Measurements from ENCODE around the gene GHRHR. TPM values are rescaled to one million over a fixed set of nuclear protein-coding genes. Genes with fewer than 3 reads are reported as not detected.

The GHRHR gene
- total and polyA plus RNA-seq, 2 experiments from 2014 or later = 12.2 TPM; not detected in 1

- no peaks in the 10 kb centered on the region for H3K9me2 ChIP-seq (replicated peaks; ENCODE audit: insufficient read depth)
- H3K79me2 ChIP-seq = no peaks in the 10 kb centered on the region
- TF ChIP-seq CTCF (IDR thresholded peaks at IDR 0.05; ENCODE audit: poor library complexity) = no peak
- no peak for TF ChIP-seq EZH2phosphoT487 (IDR thresholded peaks at IDR 0.05; ENCODE audit: low read depth, severe bottlenecking, unreplicated experiment)
- TF ChIP-seq EZH2 (IDR thresholded peaks at IDR 0.05; ENCODE audit: borderline replicate concordance) = no peak
- 79% methylated on average over 1 of the region's 1 CpG for WGBS (ENCODE audit: low lambda C conversion rate, missing lambda C conversion rate)
- H3K4me2 ChIP-seq = no peak overlapping the region
- H3K9me3 ChIP-seq (ENCODE audit: low read depth) = no peaks in the 10 kb centered on the region
- no peaks in the 10 kb centered on the region for H3K36me3 ChIP-seq (replicated peaks; ENCODE audit: insufficient read depth, low read depth)
- H3K4me1 ChIP-seq (ENCODE audit: insufficient read depth) = no peaks in the 10 kb centered on the region
- H3K4me3 ChIP-seq = no peak overlapping the region
- H2AFZ ChIP-seq = no peak overlapping the region
- H3K27ac ChIP-seq = no peak overlapping the region
- H3K27me3 ChIP-seq = peaks cover 14% of the 10 kb centered on the region
- H4K20me1 ChIP-seq (ENCODE audit: insufficient read depth, poor library complexity, severe bottlenecking) = no peaks in the 10 kb centered on the region
- no peak for DNase-seq (ENCODE audit: low spot score)
These were observed 40.6 kb downstream of the GHRHR start for GRCh38 chr7:31004393-31004792.

- Histone ChIP-seq H4K20me1 (ENCODE audit: insufficient read depth, poor library complexity, severe bottlenecking) (no peaks in the 10 kb centered on the region), H3K4me1 (ENCODE audit: insufficient read depth) (no peaks in the 10 kb centered on the region), H3K79me2 (no peaks in the 10 kb centered on the region), H3K27me3 (peaks cover 17% of the 10 kb centered on the region), H3K36me3 (replicated peaks; ENCODE audit: insufficient read depth, low read depth) (no peaks in the 10 kb centered on the region), H3K27ac (no peak overlapping the region), H3K4me2 (no peak overlapping the region), H2AFZ (no peak overlapping the region), H3K9me3 (ENCODE audit: low read depth) (no peaks in the 10 kb centered on the region), H3K9me2 (replicated peaks; ENCODE audit: insufficient read depth) (no peaks in the 10 kb centered on the region), H3K4me3 (no peak overlapping the region)
- no peak for DNase-seq (ENCODE audit: low spot score)
- 75% methylated on average over 6 of the region's 6 CpGs for WGBS (ENCODE audit: low lambda C conversion rate, missing lambda C conversion rate)
- TF ChIP-seq CTCF (IDR thresholded peaks at IDR 0.05; ENCODE audit: poor library complexity) = no peak
- no peak for TF ChIP-seq EZH2 (IDR thresholded peaks at IDR 0.05; ENCODE audit: borderline replicate concordance)
- TF ChIP-seq EZH2phosphoT487 (IDR thresholded peaks at IDR 0.05; ENCODE audit: low read depth, severe bottlenecking, unreplicated experiment) = no peak
These were observed 43.1 kb downstream of the GHRHR start for GRCh38 chr7:31006857-31007256.

- Histone ChIP-seq H3K36me3 (replicated peaks; ENCODE audit: insufficient read depth, low read depth) (no peaks in the 10 kb centered on the region), H3K27me3 (peaks cover 17% of the 10 kb centered on the region), H3K4me1 (ENCODE audit: insufficient read depth) (no peaks in the 10 kb centered on the region), H3K4me3 (no peak overlapping the region), H3K27ac (no peak overlapping the region), H4K20me1 (ENCODE audit: insufficient read depth, poor library complexity, severe bottlenecking) (no peaks in the 10 kb centered on the region), H2AFZ (no peak overlapping the region), H3K4me2 (no peak overlapping the region), H3K9me3 (ENCODE audit: low read depth) (no peaks in the 10 kb centered on the region), H3K79me2 (no peaks in the 10 kb centered on the region), H3K9me2 (replicated peaks; ENCODE audit: insufficient read depth) (no peaks in the 10 kb centered on the region)
- 74% methylated on average over 5 of the region's 5 CpGs for WGBS (ENCODE audit: low lambda C conversion rate, missing lambda C conversion rate)
- no peak for DNase-seq (ENCODE audit: low spot score)
- TF ChIP-seq CTCF (IDR thresholded peaks at IDR 0.05; ENCODE audit: poor library complexity) = no peak
- no peak for TF ChIP-seq EZH2 (IDR thresholded peaks at IDR 0.05; ENCODE audit: borderline replicate concordance)
- no peak for TF ChIP-seq EZH2phosphoT487 (IDR thresholded peaks at IDR 0.05; ENCODE audit: low read depth, severe bottlenecking, unreplicated experiment)
These were observed 43.9 kb downstream of the GHRHR start for GRCh38 chr7:31007634-31008033.

- Histone ChIP-seq H3K9me2 (replicated peaks; ENCODE audit: insufficient read depth) (no peaks in the 10 kb centered on the region), H2AFZ (no peak overlapping the region), H3K36me3 (replicated peaks; ENCODE audit: insufficient read depth, low read depth) (no peaks in the 10 kb centered on the region), H3K27me3 (no peaks in the 10 kb centered on the region), H3K4me2 (no peak overlapping the region), H3K4me1 (ENCODE audit: insufficient read depth) (no peaks in the 10 kb centered on the region), H3K27ac (no peak overlapping the region), H4K20me1 (ENCODE audit: insufficient read depth, poor library complexity, severe bottlenecking) (no peaks in the 10 kb centered on the region), H3K9me3 (ENCODE audit: low read depth) (no peaks in the 10 kb centered on the region), H3K79me2 (no peaks in the 10 kb centered on the region), H3K4me3 (no peak overlapping the region)
- WGBS (ENCODE audit: low lambda C conversion rate, missing lambda C conversion rate) = 88% methylated on average over 3 of the region's 3 CpGs
- TF ChIP-seq EZH2phosphoT487 (IDR thresholded peaks at IDR 0.05; ENCODE audit: low read depth, severe bottlenecking, unreplicated experiment) = no peak
- no peak for TF ChIP-seq EZH2 (IDR thresholded peaks at IDR 0.05; ENCODE audit: borderline replicate concordance)
- TF ChIP-seq CTCF (IDR thresholded peaks at IDR 0.05; ENCODE audit: poor library complexity) = no peak
- no peak for DNase-seq (ENCODE audit: low spot score)
These were observed 51.1 kb downstream of the GHRHR start for GRCh38 chr7:31014826-31015225.

Data from hepatocyte (in vitro differentiated cells).